Endothelial cell of umbilical vein (primary cell): ENCODE measurements around the gene PPP2R2C.

ENCODE experiments used
- POLR2A ChIP-seq: IDR thresholded peaks from 2 replicates; pipeline ENCODE4 v1.6.1; 2012; ENCODE audit warnings: low read depth, mild to moderate bottlenecking, control low read depth, low read length
- TF ChIP-seq, protein P1 (sequence below), 2 donors: IDR thresholded peaks; 1 replicate in 1 of 2; 2 replicates in 1 of 2; pipeline ENCODE4 v1.5.1; 2011; ENCODE audit warnings: low read length in 2 of 2, mild to moderate bottlenecking in 2 of 2, moderate library complexity in 2 of 2, control low read depth in 1 of 2, inconsistent platforms in 1 of 2, low read depth in 1 of 2; ENCODE audit not compliant: insufficient read depth in 1 of 2; ENCODE audit errors: extremely low read depth in 1 of 2

DNA sequence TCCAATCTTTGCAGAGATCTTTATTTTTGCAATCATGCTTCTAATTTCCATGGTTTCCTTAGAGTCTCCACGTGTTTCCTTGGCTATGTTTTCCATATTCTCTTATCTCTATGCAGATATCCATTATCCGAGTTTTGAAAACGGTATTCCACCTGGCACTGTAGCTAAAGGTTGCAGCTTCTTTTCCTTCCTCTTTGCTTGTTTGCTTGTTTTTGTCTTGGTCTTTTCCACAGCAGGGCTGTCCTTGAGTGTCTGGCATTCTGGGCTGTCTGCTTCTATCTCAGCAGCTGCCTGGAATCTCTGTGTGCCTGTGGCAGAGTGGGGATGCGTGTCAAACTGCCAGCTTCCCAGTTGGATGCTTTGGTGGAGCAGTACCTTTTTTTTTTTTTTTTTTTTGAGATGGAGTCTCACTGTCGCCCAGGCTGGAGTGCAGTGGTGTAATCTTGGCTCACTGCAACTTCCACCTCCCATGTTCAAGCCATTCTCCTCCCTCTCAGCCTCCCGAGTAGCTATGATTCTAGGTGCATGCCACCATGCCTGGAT, 155.9 kb downstream of the PPP2R2C start:
- TF ChIP-seq, protein P1, sequence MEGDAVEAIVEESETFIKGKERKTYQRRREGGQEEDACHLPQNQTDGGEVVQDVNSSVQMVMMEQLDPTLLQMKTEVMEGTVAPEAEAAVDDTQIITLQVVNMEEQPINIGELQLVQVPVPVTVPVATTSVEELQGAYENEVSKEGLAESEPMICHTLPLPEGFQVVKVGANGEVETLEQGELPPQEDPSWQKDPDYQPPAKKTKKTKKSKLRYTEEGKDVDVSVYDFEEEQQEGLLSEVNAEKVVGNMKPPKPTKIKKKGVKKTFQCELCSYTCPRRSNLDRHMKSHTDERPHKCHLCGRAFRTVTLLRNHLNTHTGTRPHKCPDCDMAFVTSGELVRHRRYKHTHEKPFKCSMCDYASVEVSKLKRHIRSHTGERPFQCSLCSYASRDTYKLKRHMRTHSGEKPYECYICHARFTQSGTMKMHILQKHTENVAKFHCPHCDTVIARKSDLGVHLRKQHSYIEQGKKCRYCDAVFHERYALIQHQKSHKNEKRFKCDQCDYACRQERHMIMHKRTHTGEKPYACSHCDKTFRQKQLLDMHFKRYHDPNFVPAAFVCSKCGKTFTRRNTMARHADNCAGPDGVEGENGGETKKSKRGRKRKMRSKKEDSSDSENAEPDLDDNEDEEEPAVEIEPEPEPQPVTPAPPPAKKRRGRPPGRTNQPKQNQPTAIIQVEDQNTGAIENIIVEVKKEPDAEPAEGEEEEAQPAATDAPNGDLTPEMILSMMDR (IDR thresholded peaks at IDR 0.05; ENCODE audit: extremely low read depth in 1 of 2, insufficient read depth in 1 of 2, low read depth in 1 of 2, low read length in 2 of 2) = no peak
- TF ChIP-seq POLR2A = no peak
